Activated CD4-positive, CD25-positive, alpha-beta regulatory T cell treated with anti-CD3 and anti-CD28 coated beads, Interleukin-2, amount 50 U/mL, for 72 hours (primary cell): ENCODE data around the gene ACIN1.
"Not testable (repeated sequence)": the region's sequence is repeated elsewhere in the genome, so short reads cannot be mapped to it uniquely, and the experiment has no call there.

ENCODE experiments used
- DNase-seq: peaks from one replicate; pipeline ENCODE4 v3.0.0; 2021

ACIN1 gene

GRCh38 chr14:23121361-23121771, 26.4 kb upstream of the ACIN1 start:
- no peak for DNase-seq

- peak; percentile 78 for DNase-seq
These were observed 25.8 kb upstream of the ACIN1 start for GRCh38 chr14:23120541-23121251.

- DNase-seq: peak; percentile 39
These were observed 24.7 kb upstream of the ACIN1 start for GRCh38 chr14:23119363-23120327.

GRCh38 chr14:23118506-23119362, 23.8 kb upstream of the ACIN1 start, which contains the start of gene CEBPE:
TSS of gene CEBPE (minus strand) at chr14:23119255. CDS start at chr14:23119091, 164 bp downstream.
- no peak for DNase-seq

GRCh38 chr14:23117371-23118020, 22.6 kb upstream of the ACIN1 start:
- no peak for DNase-seq

GRCh38 chr14:23115918-23116317, 21.0 kb upstream of the ACIN1 start:
- no peak for DNase-seq

GRCh38 chr14:23115039-23115731, 20.2 kb upstream of the ACIN1 start:
- DNase-seq: no peak

- DNase-seq: no peak
These were observed 19.7 kb upstream of the ACIN1 start for GRCh38 chr14:23114669-23115038.

- no peak for DNase-seq
These were observed 19.2 kb upstream of the ACIN1 start for GRCh38 chr14:23114120-23114458.

GRCh38 chr14:23113431-23114119, 18.6 kb upstream of the ACIN1 start:
- no peak for DNase-seq

GRCh38 chr14:23112359-23113178, 17.6 kb upstream of the ACIN1 start:
- DNase-seq: no peak

GRCh38 chr14:23110579-23111365, 15.8 kb upstream of the ACIN1 start:
- no peak for DNase-seq

GRCh38 chr14:23109769-23110168, 14.8 kb upstream of the ACIN1 start:
- no peak for DNase-seq

- DNase-seq: not testable (repeated sequence)
These were observed 13.2 kb upstream of the ACIN1 start for GRCh38 chr14:23108169-23108568.

GRCh38 chr14:23107620-23108019, 12.7 kb upstream of the ACIN1 start:
- DNase-seq: not testable (repeated sequence)

- DNase-seq: no peak
These were observed 11.8 kb upstream of the ACIN1 start for GRCh38 chr14:23106747-23107045.

- no peak for DNase-seq
These were observed 10.4 kb upstream of the ACIN1 start for GRCh38 chr14:23105348-23105824.

GRCh38 chr14:23104591-23105347, 9.8 kb upstream of the ACIN1 start, which contains the start of gene CIROP:
TSS of gene CIROP (minus strand) at chr14:23104989. CDS start at chr14:23104920, 69 bp downstream.
- no peak for DNase-seq
